ENCODE data around the gene NFYB. TPM values are rescaled to one million over a fixed set of nuclear protein-coding genes. Genes with fewer than 3 reads are reported as not detected.

NFYB gene
- total RNA-seq, 2 donors from 2014 or later: 56.2 to 73.4 TPM

DNA sequence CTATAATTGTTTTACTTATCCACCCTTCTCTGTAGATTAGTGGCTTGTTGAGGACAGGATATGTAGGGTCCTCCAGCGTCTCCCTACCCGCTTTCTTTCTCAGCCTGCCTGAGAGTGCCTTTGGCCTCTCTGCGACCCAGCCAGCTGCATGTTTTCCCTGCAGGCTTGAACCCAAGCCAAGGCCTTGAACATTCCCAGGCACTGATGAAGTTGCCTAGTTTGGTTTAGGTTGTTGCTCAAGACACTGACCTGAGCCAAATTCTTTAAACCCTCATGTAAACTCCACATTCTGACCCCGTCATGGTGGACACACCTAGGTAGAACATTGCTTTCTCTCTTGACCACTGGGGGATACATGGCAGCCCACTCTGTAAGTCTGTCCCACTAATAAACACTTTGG is 44.1 kb upstream of the NFYB start:
- Histone ChIP-seq H3K36me3 (no peaks in the 10 kb centered on the region), H3K4me1 (ENCODE audit: control insufficient read depth in 1 of 2, low read depth in 2 of 2) (peaks cover 40 to 66% of the 10 kb centered on the region in 2 donors), H3K27me3 (replicated peaks; ENCODE audit: insufficient read depth) (no peaks in the 10 kb centered on the region), H3K9me3 (peaks cover 7% of the 10 kb centered on the region), H3K27ac (peak overlapping the region; percentile 81 to 92), H3K4me3 (peak overlapping the region; percentile 36)
- TF ChIP-seq, protein P1, sequence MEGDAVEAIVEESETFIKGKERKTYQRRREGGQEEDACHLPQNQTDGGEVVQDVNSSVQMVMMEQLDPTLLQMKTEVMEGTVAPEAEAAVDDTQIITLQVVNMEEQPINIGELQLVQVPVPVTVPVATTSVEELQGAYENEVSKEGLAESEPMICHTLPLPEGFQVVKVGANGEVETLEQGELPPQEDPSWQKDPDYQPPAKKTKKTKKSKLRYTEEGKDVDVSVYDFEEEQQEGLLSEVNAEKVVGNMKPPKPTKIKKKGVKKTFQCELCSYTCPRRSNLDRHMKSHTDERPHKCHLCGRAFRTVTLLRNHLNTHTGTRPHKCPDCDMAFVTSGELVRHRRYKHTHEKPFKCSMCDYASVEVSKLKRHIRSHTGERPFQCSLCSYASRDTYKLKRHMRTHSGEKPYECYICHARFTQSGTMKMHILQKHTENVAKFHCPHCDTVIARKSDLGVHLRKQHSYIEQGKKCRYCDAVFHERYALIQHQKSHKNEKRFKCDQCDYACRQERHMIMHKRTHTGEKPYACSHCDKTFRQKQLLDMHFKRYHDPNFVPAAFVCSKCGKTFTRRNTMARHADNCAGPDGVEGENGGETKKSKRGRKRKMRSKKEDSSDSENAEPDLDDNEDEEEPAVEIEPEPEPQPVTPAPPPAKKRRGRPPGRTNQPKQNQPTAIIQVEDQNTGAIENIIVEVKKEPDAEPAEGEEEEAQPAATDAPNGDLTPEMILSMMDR (IDR thresholded peaks at IDR 0.05): peak; percentile 15
- ATAC-seq (ENCODE audit: insufficient number of reproducible peaks, low FRiP score, low read depth) (peak; percentile 79), DNase-seq (ENCODE audit: low spot score) (peak; percentile 61)

DNA sequence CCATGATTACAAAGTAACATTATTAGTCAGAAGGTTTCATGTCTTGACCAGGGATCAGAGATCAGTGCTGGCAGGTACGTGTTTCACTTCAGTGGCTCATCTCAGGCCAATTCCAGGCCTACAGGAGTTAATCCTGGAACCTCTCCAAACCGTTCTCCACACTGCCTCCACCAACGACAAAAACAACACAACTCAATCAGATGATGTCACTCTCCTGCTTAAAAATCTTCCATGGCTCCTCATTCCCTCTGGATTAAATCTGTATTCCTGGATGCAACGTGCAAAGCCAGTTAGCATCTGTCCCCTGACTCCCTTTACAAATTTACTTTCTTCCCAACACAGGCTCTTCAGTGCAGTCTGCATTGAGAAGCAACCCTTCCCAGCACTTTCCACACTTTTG is 43.3 kb upstream of the NFYB start:
- no peaks in the 10 kb centered on the region for H3K27me3 ChIP-seq (replicated peaks; ENCODE audit: insufficient read depth)
- TF ChIP-seq, protein P1 (IDR thresholded peaks at IDR 0.05): no peak
- DNase-seq (ENCODE audit: low spot score): no peak
- H3K36me3 ChIP-seq: no peaks in the 10 kb centered on the region
- peak overlapping the region; percentile 80 to 92 for H3K27ac ChIP-seq
- no peak for ATAC-seq (ENCODE audit: insufficient number of reproducible peaks, low FRiP score, low read depth)
- peaks cover 7% of the 10 kb centered on the region for H3K9me3 ChIP-seq
- H3K4me3 ChIP-seq: peak overlapping the region; percentile 36
- H3K4me1 ChIP-seq (ENCODE audit: control insufficient read depth in 1 of 2, low read depth in 2 of 2): peaks cover 46 to 74% of the 10 kb centered on the region in 2 donors

DNA sequence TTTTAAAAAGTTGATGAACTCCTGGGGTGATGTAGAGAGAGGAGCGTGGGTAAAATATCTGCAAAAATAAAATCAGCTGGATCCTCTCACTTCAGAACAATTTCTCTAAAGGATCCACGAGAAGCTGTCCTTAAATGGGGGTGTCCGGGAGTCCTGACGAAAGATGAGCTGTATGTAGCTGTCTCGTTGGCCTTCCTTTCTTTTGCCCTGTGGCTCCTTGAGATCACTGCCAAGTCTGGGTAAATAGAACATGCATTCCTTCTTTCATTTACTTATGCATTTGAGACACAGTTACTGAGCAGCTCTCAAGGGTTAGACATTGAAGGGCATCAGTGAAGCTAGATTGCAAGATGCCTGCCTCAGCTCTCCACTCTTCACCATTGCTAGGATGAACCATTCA is 42.4 kb upstream of the NFYB start:
- peak overlapping the region; percentile 80 to 92 for H3K27ac ChIP-seq
- no peaks in the 10 kb centered on the region for H3K27me3 ChIP-seq (replicated peaks; ENCODE audit: insufficient read depth)
- peaks cover 46 to 71% of the 10 kb centered on the region in 2 donors for H3K4me1 ChIP-seq (ENCODE audit: control insufficient read depth in 1 of 2, low read depth in 2 of 2)
- H3K36me3 ChIP-seq: no peaks in the 10 kb centered on the region
- no peak for ATAC-seq (ENCODE audit: insufficient number of reproducible peaks, low FRiP score, low read depth)
- peaks cover 7% of the 10 kb centered on the region for H3K9me3 ChIP-seq
- TF ChIP-seq, protein P1 (IDR thresholded peaks at IDR 0.05): no peak
- H3K4me3 ChIP-seq: no peak overlapping the region
- no peak for DNase-seq (ENCODE audit: low spot score)

DNA sequence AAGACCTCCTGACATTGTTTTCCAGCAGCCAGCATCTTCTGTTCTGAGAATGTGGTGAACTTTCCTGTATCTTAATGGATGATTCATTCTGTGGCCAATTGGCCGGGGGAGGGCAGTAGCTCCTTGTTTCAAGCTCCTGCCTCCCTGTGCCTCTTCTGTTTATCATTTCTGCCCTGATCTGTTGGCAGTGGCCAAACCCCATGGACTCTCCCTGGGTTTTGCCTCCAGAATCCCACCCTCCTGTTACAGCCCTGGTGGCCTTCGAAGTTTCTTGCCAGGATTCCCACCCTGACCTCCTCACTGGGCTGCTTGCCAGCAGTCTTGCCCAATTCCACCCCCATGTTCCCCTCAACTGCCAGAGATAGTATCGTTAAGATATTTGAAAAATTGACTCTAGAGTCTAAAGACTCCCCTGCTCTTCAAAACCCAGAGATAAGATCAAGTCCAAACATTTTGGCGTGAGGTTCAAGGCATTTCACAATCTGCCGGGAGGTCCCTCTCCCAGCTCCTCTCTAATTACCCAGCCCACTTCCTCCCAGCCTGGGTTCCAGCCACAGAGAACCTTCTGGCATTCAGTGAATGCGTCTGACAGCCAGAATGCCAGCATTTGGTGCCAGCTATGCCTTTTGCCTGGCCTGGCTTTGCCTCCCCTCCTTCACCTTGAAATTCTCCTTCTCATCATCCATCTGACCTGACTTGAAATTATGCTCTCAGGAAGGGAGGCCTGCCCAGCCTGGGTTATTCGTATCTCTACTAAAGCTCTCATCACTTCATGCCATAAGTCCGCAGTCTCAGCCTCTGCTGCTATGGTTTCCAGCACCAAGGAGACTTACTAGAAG is 39.9 kb upstream of the NFYB start:
- ATAC-seq (ENCODE audit: insufficient number of reproducible peaks, low FRiP score, low read depth) (peak; percentile 57), DNase-seq (ENCODE audit: low spot score) (peak; percentile 62)
- peaks cover 44 to 54% of the 10 kb centered on the region in 2 donors for H3K4me1 ChIP-seq (ENCODE audit: control insufficient read depth in 1 of 2, low read depth in 2 of 2)
- TF ChIP-seq, protein P1 (IDR thresholded peaks at IDR 0.05): peak; percentile 22
- H3K27me3 ChIP-seq (replicated peaks; ENCODE audit: insufficient read depth): no peaks in the 10 kb centered on the region
- H3K36me3 ChIP-seq: no peaks in the 10 kb centered on the region
- H3K27ac ChIP-seq: peak overlapping the region; percentile 55 to 92
- H3K9me3 ChIP-seq: no peaks in the 10 kb centered on the region
- peak overlapping the region; percentile 54 for H3K4me3 ChIP-seq

DNA sequence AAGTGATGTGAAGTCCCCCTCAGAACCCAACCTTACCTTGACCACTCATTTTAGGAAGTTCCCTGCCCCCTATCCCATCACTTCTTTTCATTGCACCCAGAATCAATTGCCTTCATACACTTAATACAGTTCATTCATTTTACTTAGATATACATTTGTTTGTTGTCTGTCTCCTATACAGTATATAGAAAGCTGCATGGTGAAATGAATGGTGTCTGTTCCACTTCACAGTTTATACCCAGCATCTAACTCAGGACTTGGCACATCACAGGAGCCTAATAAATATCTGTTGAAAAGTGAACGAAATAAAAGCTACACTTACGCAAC is 39.3 kb upstream of the NFYB start:
- Histone ChIP-seq H3K4me3 (no peak overlapping the region), H3K27me3 (replicated peaks; ENCODE audit: insufficient read depth) (no peaks in the 10 kb centered on the region), H3K27ac (peak overlapping the region; percentile 12 to 92), H3K9me3 (no peaks in the 10 kb centered on the region), H3K4me1 (ENCODE audit: control insufficient read depth in 1 of 2, low read depth in 2 of 2) (peaks cover 40 to 48% of the 10 kb centered on the region in 2 donors), H3K36me3 (no peaks in the 10 kb centered on the region)
- TF ChIP-seq, protein P1 (IDR thresholded peaks at IDR 0.05): no peak
- DNase-seq (ENCODE audit: low spot score) (no peak), ATAC-seq (ENCODE audit: insufficient number of reproducible peaks, low FRiP score, low read depth) (no peak)

All from thoracic aorta (tissue), 2 donors.